Measurements from ENCODE around the gene PGAM1. TPM values are rescaled to one million over a fixed set of nuclear protein-coding genes. Genes with fewer than 3 reads are reported as not detected.
"Not testable (repeated sequence)": the region's sequence is repeated elsewhere in the genome, so short reads cannot be mapped to it uniquely, and the experiment has no call there.

PGAM1 gene
- total and polyA plus RNA-seq, 2 experiments from 2014 or later: 879 to 1,144 TPM

- Histone ChIP-seq H3K4me2 (ENCODE audit: unreplicated experiment) (no peak overlapping the region), H3F3A (ENCODE audit: insufficient read depth) (0 out of 2 replicates have a peak, but pooled peaks cover 7% of the 10 kb centered on the region), H3K4me3 (no peak overlapping the region), H3K9ac (no peak overlapping the region), H3K36me3 (ENCODE audit: low read depth) (no peaks in the 10 kb centered on the region), H3K9me3 (ENCODE audit: low read depth) (no peaks in the 10 kb centered on the region), H3K27me3 (replicated peaks; ENCODE audit: insufficient read depth) (no peaks in the 10 kb centered on the region), H3K4me1 (ENCODE audit: insufficient read depth) (no peaks in the 10 kb centered on the region), H3K79me2 (ENCODE audit: insufficient read depth) (no peaks in the 10 kb centered on the region), H3K27ac (no peak overlapping the region), H4K20me1 (ENCODE audit: insufficient read depth) (no peaks in the 10 kb centered on the region), H2AFZ (no peak overlapping the region), H3K9me2 (ENCODE audit: insufficient read depth) (no peaks in the 10 kb centered on the region)
- in situ Hi-C loops (cut with MboI): no loop called here
- no peak for DNase-seq
- TF ChIP-seq EZH2 (IDR thresholded peaks at IDR 0.05; ENCODE audit: insufficient read depth, poor library complexity, severe bottlenecking): no peak
- TF ChIP-seq EZH2phosphoT487 (IDR thresholded peaks at IDR 0.05; ENCODE audit: insufficient read depth, low read depth): no peak
- 82 to 84% methylated on average over 10 of the region's 10 CpGs for WGBS, 2 experiments (ENCODE audit: low coverage in 1 of 2, low lambda C conversion rate in 2 of 2, missing lambda C conversion rate in 2 of 2)
These were observed 17.4 kb upstream of the PGAM1 start for GRCh38 chr10:97408496-97408992.

GRCh38 chr10:97411406-97411805 is 14.6 kb upstream of the PGAM1 start:
- DNase-seq: no peak
- 76% methylated on average over 4 of the region's 4 CpGs for WGBS, 2 experiments (ENCODE audit: low coverage in 1 of 2, low lambda C conversion rate in 2 of 2, missing lambda C conversion rate in 2 of 2)

GRCh38 chr10:97412891-97413304 is 13.1 kb upstream of the PGAM1 start:
- H3K27me3 ChIP-seq (replicated peaks; ENCODE audit: insufficient read depth): no peaks in the 10 kb centered on the region
- no peak overlapping the region for H3K27ac ChIP-seq
- no peaks in the 10 kb centered on the region for H3K9me2 ChIP-seq (ENCODE audit: insufficient read depth)
- H3K9me3 ChIP-seq (ENCODE audit: low read depth): no peaks in the 10 kb centered on the region
- peaks cover 4% of the 10 kb centered on the region; the same call in 1 of the 2 replicates for H3F3A ChIP-seq (ENCODE audit: insufficient read depth)
- no peak overlapping the region for H3K4me2 ChIP-seq (ENCODE audit: unreplicated experiment)
- WGBS, 2 experiments (ENCODE audit: low coverage in 1 of 2, low lambda C conversion rate in 2 of 2, missing lambda C conversion rate in 2 of 2): 89 to 90% methylated on average over 10 of the region's 10 CpGs
- H3K36me3 ChIP-seq (ENCODE audit: low read depth): no peaks in the 10 kb centered on the region
- H3K4me3 ChIP-seq: no peak overlapping the region
- no peak overlapping the region for H2AFZ ChIP-seq
- H3K4me1 ChIP-seq (ENCODE audit: insufficient read depth): peaks cover 9% of the 10 kb centered on the region; the same call in 1 of the 2 replicates
- H3K79me2 ChIP-seq (ENCODE audit: insufficient read depth): no peaks in the 10 kb centered on the region
- no peaks in the 10 kb centered on the region for H4K20me1 ChIP-seq (ENCODE audit: insufficient read depth)
- TF ChIP-seq EZH2 (IDR thresholded peaks at IDR 0.05; ENCODE audit: insufficient read depth, poor library complexity, severe bottlenecking): no peak
- no peak overlapping the region for H3K9ac ChIP-seq
- in situ Hi-C loops (cut with MboI): no loop called here
- no peak for DNase-seq

More at GRCh38 chr10:97411406-97411805, 14.6 kb upstream of the PGAM1 start:
- peaks cover 11% of the 10 kb centered on the region; the same call in 1 of the 2 replicates for H3F3A ChIP-seq (ENCODE audit: insufficient read depth)
- no peaks in the 10 kb centered on the region for H3K79me2 ChIP-seq (ENCODE audit: insufficient read depth)
- H2AFZ ChIP-seq: no peak overlapping the region
- in situ Hi-C loops (cut with MboI): no loop called here
- TF ChIP-seq EZH2phosphoT487 (IDR thresholded peaks at IDR 0.05; ENCODE audit: insufficient read depth, low read depth) (no peak), EZH2 (IDR thresholded peaks at IDR 0.05; ENCODE audit: insufficient read depth, poor library complexity, severe bottlenecking) (no peak)
- no peaks in the 10 kb centered on the region for H4K20me1 ChIP-seq (ENCODE audit: insufficient read depth)
- no peaks in the 10 kb centered on the region for H3K27me3 ChIP-seq (replicated peaks; ENCODE audit: insufficient read depth)
- H3K9ac ChIP-seq: no peak overlapping the region
- H3K4me1 ChIP-seq (ENCODE audit: insufficient read depth): peaks cover 9% of the 10 kb centered on the region; the same call in 1 of the 2 replicates
- H3K4me2 ChIP-seq (ENCODE audit: unreplicated experiment): no peak overlapping the region
- no peaks in the 10 kb centered on the region for H3K36me3 ChIP-seq (ENCODE audit: low read depth)
- no peak overlapping the region for H3K27ac ChIP-seq
- no peak overlapping the region for H3K4me3 ChIP-seq
- H3K9me2 ChIP-seq (ENCODE audit: insufficient read depth): no peaks in the 10 kb centered on the region
- no peaks in the 10 kb centered on the region for H3K9me3 ChIP-seq (ENCODE audit: low read depth)

- no peaks in the 10 kb centered on the region for H3K36me3 ChIP-seq (ENCODE audit: low read depth)
- WGBS, 2 experiments (ENCODE audit: low coverage in 1 of 2, low lambda C conversion rate in 2 of 2, missing lambda C conversion rate in 2 of 2): 83 to 87% methylated on average over 6 of the region's 6 CpGs
- in situ Hi-C loops (cut with MboI): no loop called here
These were observed 9.4 kb upstream of the PGAM1 start for GRCh38 chr10:97416565-97416964.

GRCh38 chr10:97423757-97424098 is 2.3 kb upstream of the PGAM1 start:
- peak overlapping the region; percentile 92 for H3K27ac ChIP-seq
- peaks cover 36% of the 10 kb centered on the region for H3K79me2 ChIP-seq (ENCODE audit: insufficient read depth)
- H3K27me3 ChIP-seq (replicated peaks; ENCODE audit: insufficient read depth); H3K36me3 ChIP-seq (ENCODE audit: low read depth); H2AFZ ChIP-seq; DNase-seq; H4K20me1 ChIP-seq (ENCODE audit: insufficient read depth); H3K9me3 ChIP-seq (ENCODE audit: low read depth); in situ Hi-C loops (cut with MboI); H3K9me2 ChIP-seq (ENCODE audit: insufficient read depth): not testable (repeated sequence)
- H3K4me1 ChIP-seq (ENCODE audit: insufficient read depth): peaks cover 32% of the 10 kb centered on the region
- H3F3A ChIP-seq (ENCODE audit: insufficient read depth): peaks cover 59% of the 10 kb centered on the region
- 0 out of 2 replicates have a peak overlapping the region, but pooled peaks have one; percentile 10 for H3K4me3 ChIP-seq
- peak overlapping the region; percentile 63 for H3K9ac ChIP-seq
- H3K4me2 ChIP-seq (ENCODE audit: unreplicated experiment): peak overlapping the region; percentile 35
- 80% methylated on average over 8 of the region's 8 CpGs for whole genome bisulfite sequencing, 2 experiments (ENCODE audit: low coverage in 1 of 2, low lambda C conversion rate in 2 of 2, missing lambda C conversion rate in 2 of 2)

More at GRCh38 chr10:97416565-97416964, 9.4 kb upstream of the PGAM1 start:
- H3K4me3 ChIP-seq: no peak overlapping the region
- peaks cover 9% of the 10 kb centered on the region; the same call in 1 of the 2 replicates for H3K79me2 ChIP-seq (ENCODE audit: insufficient read depth)
- TF ChIP-seq EZH2 (IDR thresholded peaks at IDR 0.05; ENCODE audit: insufficient read depth, poor library complexity, severe bottlenecking) (no peak), EZH2phosphoT487 (IDR thresholded peaks at IDR 0.05; ENCODE audit: insufficient read depth, low read depth) (no peak)
- no peak for DNase-seq
- H3K27me3 ChIP-seq (replicated peaks; ENCODE audit: insufficient read depth): no peaks in the 10 kb centered on the region
- no peak overlapping the region for H3K4me2 ChIP-seq (ENCODE audit: unreplicated experiment)
- no peaks in the 10 kb centered on the region for H3K9me3 ChIP-seq (ENCODE audit: low read depth)
- H4K20me1 ChIP-seq (ENCODE audit: insufficient read depth): no peaks in the 10 kb centered on the region
- H3K4me1 ChIP-seq (ENCODE audit: insufficient read depth): peaks cover 17% of the 10 kb centered on the region
- peaks cover 21% of the 10 kb centered on the region for H3F3A ChIP-seq (ENCODE audit: insufficient read depth)
- no peaks in the 10 kb centered on the region for H3K9me2 ChIP-seq (ENCODE audit: insufficient read depth)
- no peak overlapping the region for H3K9ac ChIP-seq
- no peak overlapping the region for H3K27ac ChIP-seq
- H2AFZ ChIP-seq: no peak overlapping the region

Measured in GM23248 (cell line).